KG1 (cell line): ENCODE measurements around the gene GPC6.

ENCODE experiments used
- DNase-seq: peaks from one replicate; lab custom pipeline; 2025; lab: John Stamatoyannopoulos, UW

The GPC6 gene

GRCh38 chr13:94170145-94170571 lies 943.6 kb downstream of the GPC6 start:
- DNase-seq = no peak

GRCh38 chr13:94172416-94172815 lies 945.8 kb downstream of the GPC6 start:
- DNase-seq = no peak

- DNase-seq = no peak
Observed at GRCh38 chr13:94173312-94173854, 946.8 kb downstream of the GPC6 start.

GRCh38 chr13:94174009-94174408 lies 947.4 kb downstream of the GPC6 start:
- no peak for DNase-seq

- DNase-seq = no peak
Observed at GRCh38 chr13:94175076-94175475, 948.5 kb downstream of the GPC6 start.

GRCh38 chr13:94176561-94176960 lies 950.0 kb downstream of the GPC6 start:
- no peak for DNase-seq

- DNase-seq = no peak
Observed at GRCh38 chr13:94177041-94177440, 950.4 kb downstream of the GPC6 start.

- DNase-seq = no peak
Observed at GRCh38 chr13:94178625-94179244, 952.1 kb downstream of the GPC6 start.

- DNase-seq = no peak
Observed at GRCh38 chr13:94181461-94182107, 955.0 kb downstream of the GPC6 start.

GRCh38 chr13:94182185-94182761 lies 955.7 kb downstream of the GPC6 start:
- DNase-seq = peak; percentile 19

- no peak for DNase-seq
Observed at GRCh38 chr13:94186470-94186869, 959.9 kb downstream of the GPC6 start.

GRCh38 chr13:94188201-94188854 lies 961.7 kb downstream of the GPC6 start:
- no peak for DNase-seq

GRCh38 chr13:94192431-94192975 lies 965.9 kb downstream of the GPC6 start:
- DNase-seq = peak; percentile 22

- DNase-seq = no peak
Observed at GRCh38 chr13:94195715-94196114, 969.1 kb downstream of the GPC6 start.

GRCh38 chr13:94196413-94196812 lies 969.8 kb downstream of the GPC6 start:
- peak; percentile 25 for DNase-seq

GRCh38 chr13:94198681-94199080 lies 972.1 kb downstream of the GPC6 start:
- peak; percentile 14 for DNase-seq

GRCh38 chr13:94199135-94199534 lies 972.5 kb downstream of the GPC6 start:
- no peak for DNase-seq

GRCh38 chr13:94201022-94201421 lies 974.4 kb downstream of the GPC6 start:
- no peak for DNase-seq

GRCh38 chr13:94204163-94204562 lies 977.6 kb downstream of the GPC6 start:
- no peak for DNase-seq

GRCh38 chr13:94204946-94205345 lies 978.3 kb downstream of the GPC6 start:
- DNase-seq = no peak

GRCh38 chr13:94205896-94206295 lies 979.3 kb downstream of the GPC6 start:
- DNase-seq = no peak

- DNase-seq = no peak
Observed at GRCh38 chr13:94209117-94209516, 982.5 kb downstream of the GPC6 start.
